ENCODE measurements around the gene SGMS1. TPM values are rescaled to one million over a fixed set of nuclear protein-coding genes. Genes with fewer than 3 reads are reported as not detected.
A peak's percentile ranks its signal among the peaks of the same experiment; 100 is the strongest.

SGMS1 gene
- total RNA-seq, 4 donors from 2014 or later: 80.8 to 98.9 (median 90.7) TPM

DNA sequence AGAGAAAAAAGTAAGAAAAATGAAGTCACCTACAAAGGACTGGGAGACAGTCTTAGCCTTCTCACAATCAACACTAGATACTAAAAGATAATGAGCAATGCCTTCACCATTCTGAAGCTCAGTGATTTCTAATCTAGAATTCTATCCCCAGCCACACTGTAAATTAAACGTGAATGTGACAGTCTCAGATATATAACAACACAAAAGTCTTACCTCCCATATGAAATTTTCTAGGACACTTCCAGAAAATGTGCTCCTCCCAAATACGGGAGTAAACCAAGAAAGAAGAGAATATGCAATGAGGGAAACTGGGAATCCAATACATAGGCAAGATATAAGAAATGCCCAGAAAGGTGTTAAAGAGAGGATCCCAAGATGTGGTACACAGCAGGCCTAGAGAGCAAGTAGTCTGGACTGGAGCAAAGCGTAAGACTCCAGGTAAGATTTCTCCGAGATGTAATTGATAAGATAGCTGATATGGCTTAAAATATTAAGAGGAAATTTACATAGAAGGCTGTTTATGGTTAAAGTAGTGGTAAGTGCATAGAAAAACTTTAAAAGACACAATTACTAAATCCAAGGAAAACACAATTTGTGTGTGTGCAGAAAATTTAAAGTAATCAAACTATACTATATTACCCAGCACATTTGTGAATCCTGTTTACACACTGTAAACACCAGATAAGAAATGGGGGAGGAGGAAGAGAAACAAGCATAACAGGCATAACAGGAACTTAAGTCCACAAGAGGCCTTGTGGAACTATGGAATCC lies 44.1 kb downstream of the SGMS1 start:
- H3K4me1 ChIP-seq: peaks cover 65 to 67% of the 10 kb centered on the region in 2 donors

DNA sequence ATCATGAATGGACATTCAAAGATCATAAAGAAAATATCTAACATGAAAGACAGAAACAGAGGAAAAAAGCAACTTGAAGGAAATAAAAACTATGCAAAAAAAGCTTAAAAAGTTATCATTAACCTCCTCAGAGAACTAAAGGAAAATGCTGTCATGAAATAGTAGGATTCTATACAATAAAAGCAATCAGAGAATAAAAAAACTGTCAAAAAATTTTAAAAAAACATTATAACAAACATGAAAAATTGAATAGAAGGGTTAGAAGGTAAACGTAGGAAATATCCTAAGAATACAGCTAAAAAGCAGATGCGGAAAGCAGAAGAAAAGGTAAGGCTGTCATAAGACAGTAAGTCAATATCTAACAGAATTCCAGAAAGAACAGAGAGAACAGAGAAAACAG lies 44.8 kb downstream of the SGMS1 start:
- H3K4me3 ChIP-seq (replicated peaks in 1 of 3): no peak overlapping the region
- H3K9me3 ChIP-seq: no peaks in the 10 kb centered on the region
- no peaks in the 10 kb centered on the region for H3K27me3 ChIP-seq
- no peak for TF ChIP-seq POLR2A (IDR thresholded peaks at IDR 0.05)
- TF ChIP-seq, protein P1, sequence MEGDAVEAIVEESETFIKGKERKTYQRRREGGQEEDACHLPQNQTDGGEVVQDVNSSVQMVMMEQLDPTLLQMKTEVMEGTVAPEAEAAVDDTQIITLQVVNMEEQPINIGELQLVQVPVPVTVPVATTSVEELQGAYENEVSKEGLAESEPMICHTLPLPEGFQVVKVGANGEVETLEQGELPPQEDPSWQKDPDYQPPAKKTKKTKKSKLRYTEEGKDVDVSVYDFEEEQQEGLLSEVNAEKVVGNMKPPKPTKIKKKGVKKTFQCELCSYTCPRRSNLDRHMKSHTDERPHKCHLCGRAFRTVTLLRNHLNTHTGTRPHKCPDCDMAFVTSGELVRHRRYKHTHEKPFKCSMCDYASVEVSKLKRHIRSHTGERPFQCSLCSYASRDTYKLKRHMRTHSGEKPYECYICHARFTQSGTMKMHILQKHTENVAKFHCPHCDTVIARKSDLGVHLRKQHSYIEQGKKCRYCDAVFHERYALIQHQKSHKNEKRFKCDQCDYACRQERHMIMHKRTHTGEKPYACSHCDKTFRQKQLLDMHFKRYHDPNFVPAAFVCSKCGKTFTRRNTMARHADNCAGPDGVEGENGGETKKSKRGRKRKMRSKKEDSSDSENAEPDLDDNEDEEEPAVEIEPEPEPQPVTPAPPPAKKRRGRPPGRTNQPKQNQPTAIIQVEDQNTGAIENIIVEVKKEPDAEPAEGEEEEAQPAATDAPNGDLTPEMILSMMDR (IDR thresholded peaks at IDR 0.05): no peak
- WGBS, 2 donors: 92 to 98% methylated on average over 2 of the region's 2 CpGs
- DNase-seq: no peak
- H3K4me1 ChIP-seq: peaks cover 65 to 67% of the 10 kb centered on the region in 2 donors
- H3K27ac ChIP-seq: peak overlapping the region; percentile 66 to 90 (median 71)
- intact Hi-C loops (cut with DNase I): no loop called here
- H3K36me3 ChIP-seq: no peaks in the 10 kb centered on the region

More for the DNA sequence above, 44.1 kb downstream of the SGMS1 start:
- Histone ChIP-seq H3K36me3 (no peaks in the 10 kb centered on the region), H3K27ac (peak overlapping the region; percentile 71 to 90 (median 71)), H3K27me3 (no peaks in the 10 kb centered on the region), H3K4me3 (replicated peaks in 1 of 3) (no peak overlapping the region), H3K9me3 (no peaks in the 10 kb centered on the region)
- 94 to 96% methylated on average over 4 of the region's 4 CpGs for WGBS, 2 donors
- TF ChIP-seq, protein P1 (IDR thresholded peaks at IDR 0.05): no peak
- no peak for TF ChIP-seq POLR2A (IDR thresholded peaks at IDR 0.05)
- no peak for DNase-seq
- intact Hi-C loops (cut with DNase I): no loop called here

DNA sequence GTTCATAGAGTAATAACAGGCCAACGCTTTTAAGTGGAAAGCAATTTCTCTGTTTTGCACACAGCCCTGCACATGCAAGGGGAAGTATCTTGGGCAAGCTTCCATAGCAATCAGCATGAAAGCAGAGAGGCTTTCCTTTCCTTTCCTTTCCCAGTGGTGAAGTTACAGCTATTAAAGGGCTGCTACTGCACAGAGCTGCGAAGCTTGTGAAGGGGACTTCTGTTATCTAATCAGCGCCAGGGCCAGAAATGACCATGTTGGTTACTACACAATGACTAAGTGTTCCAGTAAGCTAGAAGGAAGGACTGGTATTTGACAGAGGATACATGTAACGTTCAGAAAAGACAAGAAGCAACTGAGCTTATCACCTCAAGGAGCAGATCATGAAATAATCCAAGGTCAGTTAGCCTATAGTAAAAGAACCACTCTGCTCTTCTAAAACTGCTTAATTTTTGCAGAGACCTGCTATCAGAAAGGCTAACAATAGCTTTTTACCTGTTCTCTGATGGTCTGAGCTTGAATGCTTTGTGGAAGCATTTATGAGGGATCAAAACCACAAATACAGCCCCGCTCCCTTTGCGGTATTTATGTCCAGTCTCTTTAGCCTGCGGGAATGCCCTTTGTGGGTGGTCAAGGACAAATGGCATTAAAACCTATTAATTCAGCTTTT lies 45.9 kb downstream of the SGMS1 start:
- Histone ChIP-seq H3K27me3 (no peaks in the 10 kb centered on the region), H3K4me1 (peaks cover 57 to 63% of the 10 kb centered on the region in 2 donors), H3K4me3 (replicated peaks in 1 of 3) (no peak overlapping the region), H3K36me3 (no peaks in the 10 kb centered on the region), H3K27ac (peak overlapping the region; percentile 66 to 90 (median 71)), H3K9me3 (no peaks in the 10 kb centered on the region)
- intact Hi-C loops (cut with DNase I): no loop called here
- DNase-seq: peak; percentile 34 to 37
- 31 to 40% methylated on average over 7 of the region's 7 CpGs for WGBS, 2 donors
- TF ChIP-seq POLR2A (IDR thresholded peaks at IDR 0.05): peak in 1 of 2 donors; percentile 10
- TF ChIP-seq, protein P1 (IDR thresholded peaks at IDR 0.05): no peak

DNA sequence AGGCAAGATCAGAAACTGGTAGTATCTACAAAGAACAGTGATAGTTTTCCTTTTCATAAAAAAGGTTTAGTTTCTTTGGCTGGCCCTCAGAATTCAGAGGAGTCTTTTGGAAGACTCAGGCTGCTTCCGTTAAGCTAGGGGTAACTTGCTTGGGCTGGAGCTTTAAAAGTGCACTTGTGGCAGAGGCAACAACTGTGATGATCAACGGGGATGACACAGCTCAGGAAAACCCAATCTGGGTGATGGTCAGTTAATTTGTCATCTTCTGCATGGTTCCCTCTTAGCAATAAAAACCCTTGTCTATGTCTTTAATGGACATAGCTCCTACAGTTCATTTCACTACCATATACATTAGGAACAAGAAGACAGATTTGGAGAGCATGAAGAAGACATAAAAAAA lies 46.7 kb downstream of the SGMS1 start:
- WGBS, 2 donors: 43 to 58% methylated on average over 2 of the region's 2 CpGs
- TF ChIP-seq, protein P1 (IDR thresholded peaks at IDR 0.05): no peak
- TF ChIP-seq POLR2A (IDR thresholded peaks at IDR 0.05): no peak
- Histone ChIP-seq H3K27ac (peak overlapping the region; percentile 66 to 90 (median 71)), H3K9me3 (no peaks in the 10 kb centered on the region), H3K27me3 (no peaks in the 10 kb centered on the region), H3K4me3 (replicated peaks in 1 of 3) (no peak overlapping the region), H3K36me3 (no peaks in the 10 kb centered on the region), H3K4me1 (peaks cover 49 to 60% of the 10 kb centered on the region in 2 donors)
- intact Hi-C loops (cut with DNase I): no loop called here
- DNase-seq: no peak
